ENCODE measurements around the gene SPAG16.

GRCh38 chr2:214242797-214243196 lies 958.5 kb downstream of the SPAG16 start:
- no peak for TF ChIP-seq CTCF (IDR thresholded peaks at IDR 0.05)
- TF ChIP-seq POLR2A (IDR thresholded peaks at IDR 0.05), result no peak
